Trophoblast cell (in vitro differentiated cells and primary cell): ENCODE measurements around the gene TAOK3.

Experiments used
- DNase-seq, 2 donors: peaks; one replicate each; pipeline ENCODE4 v3.0.0-alpha.2; 2016
- H2AFZ ChIP-seq: 2 replicates; pipeline ENCODE4 v1.6.1; 2013; ENCODE audit warnings: low read length, moderate library complexity, mild to moderate bottlenecking; ENCODE audit not compliant: insufficient read depth, poor library complexity
- H2AK5ac ChIP-seq: 2 replicates; pipeline ENCODE4 v1.6.1; 2013; ENCODE audit warnings: mild to moderate bottlenecking, low read length
- H2BK120ac ChIP-seq: 2 replicates; pipeline ENCODE4 v1.6.1; 2013; ENCODE audit warnings: low read length, mild to moderate bottlenecking, moderate library complexity; ENCODE audit not compliant: insufficient read depth, poor library complexity
- H2BK12ac ChIP-seq: 2 replicates; pipeline ENCODE4 v1.6.1; 2013; ENCODE audit warnings: mild to moderate bottlenecking, low read length, moderate library complexity
- H2BK5ac ChIP-seq: 2 replicates; pipeline ENCODE4 v1.6.1; 2013; ENCODE audit warnings: low read length, low read depth, moderate library complexity, mild to moderate bottlenecking; ENCODE audit not compliant: poor library complexity
- H3K14ac ChIP-seq: 2 replicates; pipeline ENCODE4 v1.6.1; 2013; ENCODE audit warnings: mild to moderate bottlenecking, low read length
- H3K18ac ChIP-seq: 2 replicates; pipeline ENCODE4 v1.6.1; 2013; ENCODE audit warnings: mild to moderate bottlenecking, low read length
- H3K23ac ChIP-seq: 2 replicates; pipeline ENCODE4 v1.6.1; 2013; ENCODE audit warnings: low read length
- H3K27ac ChIP-seq: 2 replicates; pipeline ENCODE4 v1.5.1; 2013; ENCODE audit warnings: low read depth, mild to moderate bottlenecking, inconsistent platforms, low read length, moderate library complexity
- H3K27me3 ChIP-seq: 2 replicates; pipeline ENCODE4 v1.6.1; 2013; ENCODE audit warnings: inconsistent platforms, mild to moderate bottlenecking, low read length, moderate library complexity; ENCODE audit not compliant: insufficient read depth
- H3K36me3 ChIP-seq, 2 experiments: 1 replicate in 1 of 2; 2 replicates in 1 of 2; pipeline ENCODE4 v1.6.1; 2013; ENCODE audit warnings: low read length in 2 of 2, mild to moderate bottlenecking in 2 of 2, moderate library complexity in 1 of 2; ENCODE audit not compliant: insufficient read depth in 2 of 2, control insufficient read depth in 1 of 2
- H3K4ac ChIP-seq: 2 replicates; pipeline ENCODE4 v1.6.1; 2013; ENCODE audit warnings: low read depth, mild to moderate bottlenecking, low read length, moderate library complexity
- H3K4me1 ChIP-seq, 2 experiments: 1 replicate in 1 of 2; 2 replicates in 1 of 2; pipeline ENCODE4 v1.6.1; 2013; ENCODE audit warnings: low read length in 2 of 2, mild to moderate bottlenecking in 2 of 2, moderate library complexity in 1 of 2; ENCODE audit not compliant: insufficient read depth in 2 of 2, control insufficient read depth in 1 of 2
- H3K4me2 ChIP-seq: 2 replicates; pipeline ENCODE4 v1.6.1; 2013; ENCODE audit warnings: inconsistent platforms, mild to moderate bottlenecking, low read length, moderate library complexity
- H3K4me3 ChIP-seq: 2 replicates; pipeline ENCODE4 v1.5.1; 2013; ENCODE audit warnings: mild to moderate bottlenecking, low read depth, low read length, inconsistent platforms
- H3K79me1 ChIP-seq: one replicate; pipeline ENCODE4 v1.6.1; 2013; ENCODE audit warnings: low read length
- H3K79me2 ChIP-seq: 2 replicates; pipeline ENCODE4 v1.6.1; 2013; ENCODE audit warnings: low read length, mild to moderate bottlenecking; ENCODE audit not compliant: control insufficient read depth, insufficient read depth, poor library complexity
- H3K9ac ChIP-seq: 2 replicates; pipeline ENCODE4 v1.6.1; 2013; ENCODE audit warnings: mild to moderate bottlenecking, low read length
- H3K9me3 ChIP-seq: 2 replicates; pipeline ENCODE4 v1.6.1; 2013; ENCODE audit warnings: low read depth, mild to moderate bottlenecking, control low read depth, inconsistent platforms, low read length; ENCODE audit not compliant: insufficient read depth
- H4K12ac ChIP-seq: 2 replicates; pipeline ENCODE4 v1.6.1; 2013; ENCODE audit warnings: low read depth, mild to moderate bottlenecking, low read length, moderate library complexity
- H4K8ac ChIP-seq: 2 replicates; pipeline ENCODE4 v1.6.1; 2013; ENCODE audit warnings: low read depth, mild to moderate bottlenecking, low read length, moderate library complexity
- H4K91ac ChIP-seq: one replicate; pipeline ENCODE4 v1.6.1; 2013; ENCODE audit warnings: low read depth, mild to moderate bottlenecking, low read length, moderate library complexity
- WGBS: extraction: QIAGEN DNeasy Blood & Tissue Kit; methylation state at CpG from one replicate; pipeline ENCODE4 v1.1.7; 2013; ENCODE audit warnings: missing lambda C conversion rate; ENCODE audit not compliant: insufficient read length, insufficient coverage; ENCODE audit errors: extremely low coverage; 5-methylcytosine and 5-hydroxymethylcytosine counted together

The TAOK3 gene

DNA sequence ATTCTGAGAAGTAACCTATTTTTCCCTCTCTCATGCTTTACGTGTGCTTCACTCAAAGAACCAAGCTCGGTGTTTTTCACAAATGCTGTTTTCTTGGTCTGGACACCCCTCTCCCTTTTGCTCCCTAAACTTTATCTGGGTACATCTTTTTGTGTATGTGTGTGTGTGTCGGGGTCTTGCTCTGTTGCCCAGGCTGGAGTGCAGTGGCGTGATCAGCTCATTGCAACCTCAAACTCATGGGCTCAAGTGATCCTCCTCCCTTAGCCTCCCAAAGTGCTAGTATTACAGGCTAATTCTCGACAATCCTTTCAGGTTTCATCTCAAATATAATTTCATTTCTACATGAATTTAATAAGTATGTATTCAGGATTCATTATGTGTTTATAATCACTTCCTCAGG lies 153.6 kb downstream of the TAOK3 start:
- H3K4me2 ChIP-seq, result no peak overlapping the region
- H3K4ac ChIP-seq, result no peak overlapping the region

GRCh38 chr12:118213452-118213851 lies 159.3 kb downstream of the TAOK3 start:
- H3K4ac ChIP-seq, result no peak overlapping the region
- H4K91ac ChIP-seq, result no peak overlapping the region
- H3K18ac ChIP-seq, result no peak overlapping the region
- H2AK5ac ChIP-seq, result no peak overlapping the region
- H2BK5ac ChIP-seq, result no peak overlapping the region
- WGBS, result no CpG with 5 or more reads among the region's 1 CpG
- H3K9ac ChIP-seq, result no peak overlapping the region
- no peaks in the 10 kb centered on the region for H3K36me3 ChIP-seq
- no peaks in the 10 kb centered on the region for H3K4me1 ChIP-seq
- no peak overlapping the region for H4K8ac ChIP-seq
- no peak overlapping the region for H4K12ac ChIP-seq
- no peak overlapping the region for H2BK12ac ChIP-seq
- H3K4me3 ChIP-seq, result no peak overlapping the region
- DNase-seq, result no peak
- no peak overlapping the region for H3K27ac ChIP-seq
- H3K79me2 ChIP-seq, result no peaks in the 10 kb centered on the region
- no peak overlapping the region for H2AFZ ChIP-seq
- H3K27me3 ChIP-seq, result no peaks in the 10 kb centered on the region
- no peak overlapping the region for H2BK120ac ChIP-seq
- H3K23ac ChIP-seq, result no peak overlapping the region
- no peak overlapping the region for H3K14ac ChIP-seq
- H3K9me3 ChIP-seq, result no peaks in the 10 kb centered on the region
- no peaks in the 10 kb centered on the region for H3K79me1 ChIP-seq
- H3K4me2 ChIP-seq, result no peak overlapping the region

More for the DNA sequence above, 153.6 kb downstream of the TAOK3 start:
- H3K18ac ChIP-seq, result no peak overlapping the region
- H2BK12ac ChIP-seq, result no peak overlapping the region
- H3K9ac ChIP-seq, result no peak overlapping the region
- no peaks in the 10 kb centered on the region for H3K79me1 ChIP-seq
- H3K9me3 ChIP-seq, result no peaks in the 10 kb centered on the region
- H3K27ac ChIP-seq, result no peak overlapping the region
- H3K4me1 ChIP-seq, result no peaks in the 10 kb centered on the region
- no peak overlapping the region for H2BK120ac ChIP-seq
- H3K36me3 ChIP-seq, result no peaks in the 10 kb centered on the region
- no peak overlapping the region for H3K23ac ChIP-seq
- H2AK5ac ChIP-seq, result no peak overlapping the region
- no peak overlapping the region for H4K91ac ChIP-seq
- no peak overlapping the region for H3K4me3 ChIP-seq
- H2AFZ ChIP-seq, result no peak overlapping the region
- no peak overlapping the region for H3K14ac ChIP-seq
- H3K27me3 ChIP-seq, result no peaks in the 10 kb centered on the region
- no CpG with 5 or more reads among the region's 5 CpGs for WGBS
- H3K79me2 ChIP-seq, result no peaks in the 10 kb centered on the region
- no peak overlapping the region for H4K12ac ChIP-seq
- H4K8ac ChIP-seq, result no peak overlapping the region
- DNase-seq, result no peak
- no peak overlapping the region for H2BK5ac ChIP-seq

GRCh38 chr12:118212606-118213005 lies 160.1 kb downstream of the TAOK3 start:
- H3K79me2 ChIP-seq, result no peaks in the 10 kb centered on the region
- H2BK5ac ChIP-seq, result no peak overlapping the region
- H3K27ac ChIP-seq, result no peak overlapping the region
- H3K4me2 ChIP-seq, result no peak overlapping the region
- no peaks in the 10 kb centered on the region for H3K4me1 ChIP-seq
- H3K18ac ChIP-seq, result no peak overlapping the region
- no peaks in the 10 kb centered on the region for H3K79me1 ChIP-seq
- no peaks in the 10 kb centered on the region for H3K9me3 ChIP-seq
- no peak overlapping the region for H4K91ac ChIP-seq
- no CpG with 5 or more reads among the region's 2 CpGs for WGBS
- no peak overlapping the region for H3K9ac ChIP-seq
- H4K8ac ChIP-seq, result no peak overlapping the region
- DNase-seq, result no peak
- H2BK12ac ChIP-seq, result no peak overlapping the region
- no peaks in the 10 kb centered on the region for H3K36me3 ChIP-seq
- H2AK5ac ChIP-seq, result no peak overlapping the region
- H2AFZ ChIP-seq, result no peak overlapping the region
- H2BK120ac ChIP-seq, result no peak overlapping the region
- no peak overlapping the region for H3K14ac ChIP-seq
- H3K4ac ChIP-seq, result no peak overlapping the region
- H4K12ac ChIP-seq, result no peak overlapping the region
- no peaks in the 10 kb centered on the region for H3K27me3 ChIP-seq
- H3K23ac ChIP-seq, result no peak overlapping the region
- no peak overlapping the region for H3K4me3 ChIP-seq

- H3K4me3 ChIP-seq, result no peak overlapping the region
- no CpG with 5 or more reads among the region's 3 CpGs for WGBS
- no peak for DNase-seq
- H2BK120ac ChIP-seq, result no peak overlapping the region
- H3K79me2 ChIP-seq, result no peaks in the 10 kb centered on the region
- H3K23ac ChIP-seq, result no peak overlapping the region
- no peak overlapping the region for H3K4me2 ChIP-seq
- H3K27me3 ChIP-seq, result no peaks in the 10 kb centered on the region
- no peak overlapping the region for H4K91ac ChIP-seq
- H2BK5ac ChIP-seq, result no peak overlapping the region
- H2BK12ac ChIP-seq, result no peak overlapping the region
- H3K18ac ChIP-seq, result no peak overlapping the region
- no peaks in the 10 kb centered on the region for H3K36me3 ChIP-seq
- H3K4ac ChIP-seq, result no peak overlapping the region
- no peak overlapping the region for H4K12ac ChIP-seq
- H2AFZ ChIP-seq, result no peak overlapping the region
- H3K79me1 ChIP-seq, result no peaks in the 10 kb centered on the region
- no peak overlapping the region for H3K14ac ChIP-seq
- H4K8ac ChIP-seq, result no peak overlapping the region
- H3K4me1 ChIP-seq, result no peaks in the 10 kb centered on the region
- H3K27ac ChIP-seq, result no peak overlapping the region
- no peak overlapping the region for H2AK5ac ChIP-seq
- H3K9me3 ChIP-seq, result no peaks in the 10 kb centered on the region
- no peak overlapping the region for H3K9ac ChIP-seq
Measured at GRCh38 chr12:118206107-118206412, 166.6 kb downstream of the TAOK3 start.
